HepG2 (cell line): Measurements from ENCODE around the gene APC2. TPM values are rescaled to one million over a fixed set of nuclear protein-coding genes. Genes with fewer than 3 reads are reported as not detected.

Source experiments
- AKNA ChIP-seq: sonication (generic); formaldehyde crosslinking; IDR thresholded peaks from 2 replicates; pipeline ENCODE4 v1.4.0; 2020; ENCODE audit warnings: missing genetic modification reagents, borderline replicate concordance
- ATF5 ChIP-seq: sonication (generic); formaldehyde crosslinking; IDR thresholded peaks from 2 replicates; pipeline ENCODE4 v1.4.0; 2020; ENCODE audit warnings: mild to moderate bottlenecking, low read depth, missing genetic modification reagents
- BRD4 ChIP-seq: sonication (generic); formaldehyde crosslinking; IDR thresholded peaks from 2 replicates; pipeline ENCODE4 v1.4.0; 2020; ENCODE audit warnings: missing genetic modification reagents
- FIP1L1 ChIP-seq: fragments of 200-400 bp; formaldehyde crosslinking; IDR thresholded peaks from 2 replicates; pipeline ENCODE4 v1.6.1; 2018; ENCODE audit warnings: low read depth, mild to moderate bottlenecking, low read length, moderate library complexity, borderline replicate concordance; ENCODE audit not compliant: insufficient read depth
- IRX3 ChIP-seq: sonication (generic); formaldehyde crosslinking; IDR thresholded peaks from 2 replicates; pipeline ENCODE4 v1.8.1; 2023; ENCODE audit warnings: mild to moderate bottlenecking, low read depth, missing genetic modification reagents, borderline replicate concordance
- JUNB ChIP-seq: sonication (generic); formaldehyde crosslinking; IDR thresholded peaks from 2 replicates; pipeline ENCODE4 v1.8.0; 2022; ENCODE audit warnings: missing genetic modification reagents, mild to moderate bottlenecking, borderline replicate concordance
- KMT2B ChIP-seq: IDR thresholded peaks from 2 replicates; pipeline ENCODE4 v1.6.1; 2016; ENCODE audit warnings: missing genetic modification reagents, missing compliant biosample characterization
- MAZ ChIP-seq, 2 experiments: sonication (generic) in 1 of 2; formaldehyde crosslinking in 1 of 2; IDR thresholded peaks; 2 replicates each; pipeline versions ENCODE4 v1.5.0 to v1.6.1; 2012 to 2020; ENCODE audit warnings: low read depth in 2 of 2, mild to moderate bottlenecking in 2 of 2, borderline replicate concordance in 1 of 2, improper control_type of control experiment in 1 of 2, low read length in 1 of 2, missing genetic modification reagents in 1 of 2, moderate library complexity in 1 of 2
- NR2C2 ChIP-seq: sonication (generic); formaldehyde crosslinking; IDR thresholded peaks from 2 replicates; pipeline ENCODE4 v1.4.0; 2020; ENCODE audit warnings: missing genetic modification reagents, mild to moderate bottlenecking, moderate library complexity, borderline replicate concordance
- PRDM4 ChIP-seq: sonication (generic); formaldehyde crosslinking; IDR thresholded peaks from 2 replicates; pipeline ENCODE4 v1.9.0; 2021; ENCODE audit warnings: missing genetic modification reagents, borderline replicate concordance
- PREB ChIP-seq: sonication (generic); formaldehyde crosslinking; IDR thresholded peaks from 2 replicates; pipeline ENCODE4 v1.4.0; 2020; ENCODE audit warnings: missing genetic modification reagents
- STAT5B ChIP-seq: sonication (generic); formaldehyde crosslinking; IDR thresholded peaks from 2 replicates; pipeline ENCODE4 v1.4.0; 2020; ENCODE audit warnings: missing genetic modification reagents
- TEF ChIP-seq: sonication (generic); formaldehyde crosslinking; IDR thresholded peaks from 2 replicates; pipeline ENCODE4 v1.5.0; 2020; ENCODE audit warnings: missing genetic modification reagents
- ZBTB25 ChIP-seq: IDR thresholded peaks from 2 replicates; pipeline ENCODE4 v1.6.1; 2018; ENCODE audit warnings: missing genetic modification reagents
- ZFP36 ChIP-seq: fragments of 150-350 bp; IDR thresholded peaks from 2 replicates; pipeline ENCODE4 v1.6.1; 2018; ENCODE audit warnings: borderline replicate concordance, low read length, low read depth; ENCODE audit not compliant: partially characterized antibody
- polyA plus RNA-seq, 8 experiments: library from polyadenylated mRNA; depleted of rRNA in 3 of 8; stranded (reverse) in 7 of 8; unstranded in 1 of 8; fragments of >200 nt; fragmentation: Illumina TruSeq in 4 of 8; extraction: Trizol in 4 of 8; gene quantifications; 2 replicates each; pipeline versions ENCODE4 v1.2.1 to v1.2.3, GENCODE V29; 2011 to 2016; ENCODE audit warnings: low read depth in 4 of 8, missing spikeins in 1 of 8, mixed read lengths in 1 of 8; ENCODE audit not compliant: insufficient read depth in 1 of 8
- total RNA-seq, 5 experiments: library from RNA; depleted of rRNA; stranded (reverse); fragments of >200 nt; fragmentation: Illumina TruSeq; extraction: Trizol; gene quantifications; 2 replicates each; pipeline ENCODE4 v1.2.3, GENCODE V29; 2016; ENCODE audit warnings: low read depth in 1 of 5

The APC2 gene
- total and polyA plus RNA-seq, 2 of the 13 experiments (the other 11 are each of a cell fraction or from before 2014, with no cell fraction given), result 0.08 to 0.22 TPM

- no peak; the same call in 1 of the 2 replicates for TF ChIP-seq PRDM4 (CRISPR knock-in tag)
- TF ChIP-seq NR2C2 (CRISPR knock-in tag), result peak; percentile 79
- TF ChIP-seq IRX3 (CRISPR knock-in tag), result no peak
- TF ChIP-seq KMT2B, result peak; percentile 82
- TF ChIP-seq BRD4 (CRISPR knock-in tag), result peak; percentile 96
- TF ChIP-seq MAZ (IDR thresholded peaks at IDR 0.05; ENCODE audit: borderline replicate concordance, low read depth, low read length), result 0 out of 2 replicates have a peak, but pooled peaks have one; percentile 22
- peak; percentile 96 for TF ChIP-seq MAZ (CRISPR knock-in tag; IDR thresholded peaks at IDR 0.05; ENCODE audit: low read depth)
- peak; percentile 74; the same call in 1 of the 2 replicates for TF ChIP-seq TEF (CRISPR knock-in tag)
- TF ChIP-seq STAT5B, result no peak
- peak; percentile 97 for TF ChIP-seq ZBTB25 (CRISPR knock-in tag)
- TF ChIP-seq AKNA (CRISPR knock-in tag), result no peak
- no peak for TF ChIP-seq FIP1L1
- peak; percentile 65 for TF ChIP-seq JUNB (CRISPR knock-in tag)
- TF ChIP-seq PREB (CRISPR knock-in tag), result peak; percentile 90; the same call in 1 of the 2 replicates
- no peak for TF ChIP-seq ZFP36
- TF ChIP-seq ATF5 (CRISPR knock-in tag), result peak; percentile 52; the same call in 1 of the 2 replicates
Observed at GRCh38 chr19:1438035-1438932, 11.6 kb upstream of the APC2 start, which contains the start of gene RPS15 (continued).
